GM10248 (cell line): ENCODE results near the gene SP7.

Source experiments
- CTCF ChIA-PET: fragments of 300-600 bp; sonication (Branson Sonifier 250); formaldehyde crosslinking; extraction: SDS; loops from one replicate; lab custom pipeline; 2021; ENCODE audit warnings: antibody characterized with exemption; lab: Yijun Ruan, JAX
- POLR2A ChIA-PET: fragments of 350-650 bp; sonication (Branson Sonifier 250); formaldehyde crosslinking; extraction: SDS; loops from one replicate; lab custom pipeline; 2020; ENCODE audit warnings: antibody characterized with exemption; lab: Yijun Ruan, JAX
- DNase-seq: peaks from one replicate; pipeline ENCODE4 v3.0.0; 2012; ENCODE audit errors: extremely low spot score
- TF ChIP-seq, protein P1 (sequence below): IDR thresholded peaks from 2 replicates; pipeline ENCODE4 v1.5.1; 2012; ENCODE audit warnings: mild to moderate bottlenecking, low read depth; ENCODE audit errors: extremely low read depth, missing control alignments, control extremely low read depth

The SP7 gene

DNA sequence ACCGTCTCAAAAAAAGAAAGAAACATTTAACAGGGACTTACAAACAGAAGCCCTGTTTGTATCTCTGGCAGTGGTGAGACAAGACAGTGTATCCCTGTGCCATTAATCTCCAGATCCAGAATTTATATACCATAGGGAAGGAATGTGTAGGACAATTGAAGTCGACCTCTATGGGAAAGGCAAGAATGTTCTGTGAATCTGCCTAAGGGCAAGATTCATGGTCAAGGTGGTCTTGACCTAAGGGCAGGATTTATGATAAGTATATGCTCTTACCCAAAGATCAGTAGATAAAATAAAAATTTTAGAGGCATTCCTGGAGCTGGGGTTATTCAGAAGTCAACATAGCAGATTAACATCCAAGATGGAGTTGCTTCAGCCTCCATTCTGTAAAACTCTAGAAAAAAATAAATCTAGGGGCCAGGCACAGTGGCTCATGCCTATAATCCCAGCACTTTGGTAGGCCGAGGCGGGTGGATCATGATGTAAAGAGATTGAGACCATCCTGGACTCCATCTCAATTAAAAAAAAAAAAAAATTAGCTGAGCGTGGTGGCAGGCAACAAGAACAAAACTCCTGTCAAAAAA, 22.8 kb upstream of the SP7 start:
- CTCF ChIA-PET, result interaction anchor here (18.0 to 18.4 kb wide), 2 partner anchors 33 to 67 kb away, joined by 381 to 442 read pairs; partner anchors contain the start of genes AAAS and AMHR2
- TF ChIP-seq, protein P1, sequence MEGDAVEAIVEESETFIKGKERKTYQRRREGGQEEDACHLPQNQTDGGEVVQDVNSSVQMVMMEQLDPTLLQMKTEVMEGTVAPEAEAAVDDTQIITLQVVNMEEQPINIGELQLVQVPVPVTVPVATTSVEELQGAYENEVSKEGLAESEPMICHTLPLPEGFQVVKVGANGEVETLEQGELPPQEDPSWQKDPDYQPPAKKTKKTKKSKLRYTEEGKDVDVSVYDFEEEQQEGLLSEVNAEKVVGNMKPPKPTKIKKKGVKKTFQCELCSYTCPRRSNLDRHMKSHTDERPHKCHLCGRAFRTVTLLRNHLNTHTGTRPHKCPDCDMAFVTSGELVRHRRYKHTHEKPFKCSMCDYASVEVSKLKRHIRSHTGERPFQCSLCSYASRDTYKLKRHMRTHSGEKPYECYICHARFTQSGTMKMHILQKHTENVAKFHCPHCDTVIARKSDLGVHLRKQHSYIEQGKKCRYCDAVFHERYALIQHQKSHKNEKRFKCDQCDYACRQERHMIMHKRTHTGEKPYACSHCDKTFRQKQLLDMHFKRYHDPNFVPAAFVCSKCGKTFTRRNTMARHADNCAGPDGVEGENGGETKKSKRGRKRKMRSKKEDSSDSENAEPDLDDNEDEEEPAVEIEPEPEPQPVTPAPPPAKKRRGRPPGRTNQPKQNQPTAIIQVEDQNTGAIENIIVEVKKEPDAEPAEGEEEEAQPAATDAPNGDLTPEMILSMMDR, result no peak
- POLR2A ChIA-PET, result interaction anchor here (0.6 kb wide), 1 partner anchor 95 kb away, joined by 3 read pairs; no protein-coding TSS in a partner anchor
- no peak for DNase-seq

DNA sequence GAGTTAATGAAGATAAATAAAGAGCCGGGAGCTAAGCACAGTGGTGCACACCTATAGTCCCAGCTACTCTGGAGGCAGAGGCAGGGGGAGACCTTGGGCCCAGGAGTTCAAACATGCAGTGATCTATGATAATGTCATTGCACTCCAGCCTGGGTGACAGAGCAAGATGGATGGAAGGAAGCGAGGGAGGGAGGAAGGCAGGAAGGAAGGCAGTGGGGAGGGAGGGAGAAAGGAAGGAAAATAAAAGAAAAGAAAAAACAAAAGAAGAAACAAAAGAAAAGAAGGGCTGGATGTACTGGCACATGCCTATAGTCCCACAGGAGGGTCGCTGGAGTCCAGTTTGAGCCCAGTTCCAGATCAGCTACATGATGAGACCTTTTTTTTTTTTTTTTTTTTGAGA, 19.0 kb upstream of the SP7 start:
- CTCF ChIA-PET, result interaction anchor here (1.6 to 18.4 kb wide), 6 partner anchors 11 to 154 kb away, joined by 5 to 442 read pairs (median 48); partner anchors contain the start of genes AAAS, AMHR2 and NPFF
- no peak for DNase-seq
- TF ChIP-seq, protein P1, result no peak
- POLR2A ChIA-PET, result no interaction called here

DNA sequence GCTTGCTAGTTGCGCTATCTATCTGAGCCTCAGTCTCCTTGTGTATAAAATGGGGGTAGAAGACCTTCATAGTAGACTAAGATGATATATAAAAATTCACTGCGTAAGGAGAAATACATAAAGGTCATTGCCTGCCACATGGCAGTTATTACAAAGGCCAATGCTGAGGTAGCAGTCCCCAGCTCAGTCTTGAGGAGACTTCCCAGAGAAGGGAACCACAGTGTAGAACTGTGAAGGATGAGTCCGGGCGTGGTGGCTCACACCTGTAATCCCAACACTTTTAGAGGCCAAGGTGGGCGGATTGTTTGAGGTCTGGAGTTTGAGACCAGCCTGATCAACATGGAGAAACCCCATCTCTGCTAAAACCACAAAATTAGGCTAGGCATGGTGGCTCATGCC, 17.1 kb upstream of the SP7 start:
- DNase-seq, result no peak
- POLR2A ChIA-PET, result no interaction called here
- CTCF ChIA-PET, result interaction anchor here (0.6 to 18.4 kb wide), 26 partner anchors 9 to 303 kb away, joined by 3 to 442 read pairs (median 6); partner anchors contain the start of genes AAAS, AMHR2, NPFF and SP1
- TF ChIP-seq, protein P1, result no peak

DNA sequence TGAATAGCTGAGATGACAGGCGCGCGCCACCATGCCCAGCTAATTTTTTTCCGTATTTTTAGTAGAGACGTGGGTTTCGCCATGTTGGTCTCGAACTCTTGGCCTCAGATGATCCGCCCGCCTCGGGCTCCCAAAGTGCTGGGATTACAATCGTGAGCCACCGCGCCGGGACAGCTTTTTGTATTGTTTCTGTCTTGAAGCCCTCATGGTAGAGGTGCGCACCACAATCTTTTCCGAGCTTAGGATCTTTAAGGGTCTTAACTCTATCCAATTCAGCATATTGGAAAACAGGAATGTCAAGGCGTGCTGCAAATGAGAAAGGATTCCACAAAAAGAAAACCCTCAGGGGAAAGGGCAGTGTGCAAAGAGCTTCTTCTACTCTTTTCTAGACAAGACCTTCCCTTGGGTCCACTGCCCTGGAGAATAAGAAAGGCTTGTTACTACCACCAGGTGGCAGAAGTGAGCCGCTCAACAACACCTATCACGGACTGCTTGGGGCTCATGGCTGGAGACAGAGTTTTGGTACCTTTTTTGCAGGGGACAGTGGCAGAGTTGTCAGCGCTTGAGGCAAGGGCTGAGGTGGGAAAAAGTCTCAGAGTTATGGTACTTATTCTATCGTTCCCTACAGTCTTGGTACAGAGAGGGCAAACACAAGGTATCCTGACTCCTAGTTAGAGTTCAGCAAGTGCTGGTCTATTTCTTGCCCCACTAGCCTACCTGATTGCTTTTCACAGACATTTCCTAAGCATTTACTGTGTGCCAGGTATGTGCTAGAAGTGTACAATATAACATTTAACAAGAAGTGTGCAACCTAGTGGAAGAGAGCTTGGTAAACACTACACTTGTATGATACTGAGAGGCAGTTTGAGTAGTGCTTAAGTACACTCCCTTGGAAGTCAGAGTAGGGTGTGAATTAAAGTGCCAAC, 16.4 kb upstream of the SP7 start:
- DNase-seq, result peak; percentile 79
- ChIA-PET POLR2A (interaction anchor here (0.6 kb wide), 1 partner anchor 69 kb away, joined by 5 read pairs; no protein-coding TSS in a partner anchor), CTCF (interaction anchor here (0.6 to 18.4 kb wide), 63 partner anchors 8 to 304 kb away, joined by 3 to 442 read pairs (median 4); partner anchors contain the start of genes AAAS, AMHR2, MAP3K12 and NPFF)
- TF ChIP-seq, protein P1, result peak; percentile 81

DNA sequence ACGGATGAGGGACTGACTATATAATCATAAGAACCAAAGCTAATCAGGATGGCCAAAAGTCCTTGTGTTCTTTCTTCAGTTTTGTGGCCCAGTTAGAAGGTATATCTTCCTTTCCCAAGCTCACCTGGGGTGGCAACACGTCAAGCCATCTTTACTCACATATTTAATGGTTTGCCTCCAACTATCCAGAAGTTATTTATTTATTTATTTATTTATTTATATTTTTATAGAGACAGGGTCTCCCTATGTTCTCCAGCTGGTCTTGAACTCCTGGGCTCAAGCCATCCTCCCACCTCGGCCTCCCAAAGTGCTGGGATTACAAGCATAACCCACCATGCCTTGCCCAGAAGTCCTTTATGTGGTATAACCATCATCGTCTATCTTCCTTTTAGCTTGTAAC, 11.8 kb upstream of the SP7 start:
- no peak for DNase-seq
- ChIA-PET CTCF (interaction anchor here (1.2 to 18.4 kb wide), 4 partner anchors 22 to 136 kb away, joined by 3 to 442 read pairs (median 194); partner anchors contain the start of genes AAAS and AMHR2), POLR2A (interaction anchor here (0.5 kb wide), 1 partner anchor 456 kb away, joined by 3 read pairs; no protein-coding TSS in a partner anchor)
- TF ChIP-seq, protein P1, result no peak

DNA sequence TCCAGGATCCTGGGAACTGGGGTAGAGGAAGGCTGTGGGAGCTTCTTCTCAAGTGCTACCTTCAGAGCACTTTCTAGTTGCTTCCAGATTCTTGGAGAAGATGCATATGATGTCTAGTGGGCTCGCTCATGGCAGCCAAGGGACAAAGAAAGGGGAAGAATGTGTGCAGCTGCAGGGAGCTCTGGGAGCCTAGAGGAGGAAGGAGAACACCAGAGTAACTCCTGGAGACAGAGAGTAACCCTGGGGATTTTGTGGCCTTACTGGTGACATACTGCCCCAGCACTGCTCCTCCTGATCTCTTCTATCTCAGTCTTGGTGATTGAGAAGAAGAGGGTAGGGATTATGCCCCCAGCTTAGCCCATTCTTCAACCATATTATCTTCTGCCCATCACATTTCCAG, 10.3 kb upstream of the SP7 start:
- DNase-seq, result no peak
- TF ChIP-seq, protein P1, result no peak
- ChIA-PET POLR2A (no interaction called here), CTCF (interaction anchor here (2.4 to 18.4 kb wide), 9 partner anchors 8 to 187 kb away, joined by 12 to 442 read pairs (median 28); partner anchors contain the start of genes AAAS, AMHR2, NPFF and SP7)
